ENCODE data around the gene SEPTIN3.

SEPTIN3 gene, protein sequence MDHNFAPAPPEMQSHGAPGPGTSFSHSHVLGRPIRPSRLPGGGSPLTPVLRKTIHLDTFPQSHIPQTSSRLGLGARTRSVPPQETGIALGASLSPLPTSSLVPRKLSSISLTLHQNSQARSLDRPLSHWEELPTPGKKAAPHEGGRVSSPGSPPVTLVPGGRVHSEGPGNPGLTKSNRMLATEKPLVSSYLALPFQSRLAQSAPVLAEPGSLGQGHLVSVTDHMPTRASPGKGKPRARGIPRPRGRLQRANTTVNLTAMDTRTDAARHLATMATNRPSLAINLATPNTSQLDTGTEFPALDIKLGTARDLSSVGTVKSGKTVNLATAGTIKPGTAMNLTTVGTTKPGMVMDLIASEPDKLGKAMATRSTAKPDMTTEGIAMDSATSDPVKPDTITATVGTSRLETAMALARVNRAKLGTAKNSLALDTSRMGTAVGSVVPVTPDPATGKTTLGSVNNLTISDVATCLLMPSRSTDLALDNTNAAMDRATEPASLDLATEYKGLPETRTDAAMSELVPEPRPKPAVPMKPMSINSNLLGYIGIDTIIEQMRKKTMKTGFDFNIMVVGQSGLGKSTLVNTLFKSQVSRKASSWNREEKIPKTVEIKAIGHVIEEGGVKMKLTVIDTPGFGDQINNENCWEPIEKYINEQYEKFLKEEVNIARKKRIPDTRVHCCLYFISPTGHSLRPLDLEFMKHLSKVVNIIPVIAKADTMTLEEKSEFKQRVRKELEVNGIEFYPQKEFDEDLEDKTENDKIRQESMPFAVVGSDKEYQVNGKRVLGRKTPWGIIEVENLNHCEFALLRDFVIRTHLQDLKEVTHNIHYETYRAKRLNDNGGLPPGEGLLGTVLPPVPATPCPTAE

DNA sequence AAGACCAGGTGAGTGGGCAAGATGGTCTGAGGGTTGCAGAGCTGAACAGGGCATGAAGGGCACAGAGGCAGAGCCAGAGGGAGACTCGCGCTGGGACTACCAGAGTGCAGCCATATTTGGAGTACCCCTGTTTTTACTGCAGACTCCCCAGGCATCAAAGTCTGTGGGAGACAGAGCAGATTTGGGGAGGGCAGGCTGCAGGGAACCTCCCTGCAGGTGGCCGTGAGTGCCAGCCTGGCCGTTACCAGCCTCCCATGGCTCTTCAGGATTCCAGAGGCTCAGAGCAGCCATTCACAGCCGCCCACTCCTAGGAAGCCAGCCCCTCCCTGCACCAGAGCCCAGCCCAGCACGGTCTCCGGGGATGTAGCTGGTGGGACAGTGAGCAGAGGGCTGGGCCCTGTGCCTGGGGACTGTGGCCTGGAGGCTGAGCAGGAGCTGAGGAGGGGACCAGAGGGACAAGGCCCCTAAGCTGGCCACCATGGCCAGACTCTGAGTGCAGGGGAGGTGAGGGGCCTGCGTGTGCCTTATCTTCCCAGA lies at the start of gene SEPTIN3:
Gene SEPTIN3 (plus strand): TSS at position 334 of the 537 bp plus-strand sequence. CDS start 2,050 bp downstream, outside the sequence.
- DNase-seq (ENCODE audit: low spot score) = no peak

DNA sequence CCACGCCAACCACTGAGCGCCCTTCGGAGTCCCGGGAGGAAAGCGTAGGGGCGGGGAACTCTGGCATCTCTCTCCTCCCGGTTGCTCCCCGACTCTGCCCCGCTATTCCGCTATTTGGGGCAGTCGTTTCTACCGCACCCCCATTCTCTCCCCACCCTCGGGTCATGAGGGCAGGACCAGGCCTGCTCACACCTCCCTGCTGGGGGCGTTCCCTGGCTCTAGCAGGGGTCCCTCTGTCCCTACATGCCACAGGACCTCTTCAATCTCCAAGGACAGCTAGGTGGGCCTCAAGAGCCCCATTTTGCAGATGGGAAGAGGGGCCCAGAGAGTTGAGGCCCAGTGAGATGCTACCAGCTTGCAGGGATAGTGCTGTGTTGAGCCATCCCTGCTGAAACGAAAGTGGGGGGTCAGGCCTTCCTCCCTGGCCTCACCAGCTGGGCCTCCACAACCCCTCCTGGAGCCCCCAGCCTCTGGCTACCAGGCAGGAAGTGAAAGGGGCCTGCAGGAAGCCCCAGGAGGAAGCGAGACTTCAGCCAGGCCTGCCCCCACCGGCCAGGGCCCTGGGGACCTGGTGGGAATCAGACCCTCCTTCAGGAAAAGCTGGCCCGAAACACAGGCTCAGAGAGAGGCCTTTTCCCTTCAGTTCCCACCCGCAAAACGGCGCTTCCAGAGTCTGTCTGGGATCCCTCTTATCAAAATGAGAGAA lies 48.8 kb upstream of the SEPTIN3 start:
- no peak for DNase-seq (ENCODE audit: low spot score)

DNA sequence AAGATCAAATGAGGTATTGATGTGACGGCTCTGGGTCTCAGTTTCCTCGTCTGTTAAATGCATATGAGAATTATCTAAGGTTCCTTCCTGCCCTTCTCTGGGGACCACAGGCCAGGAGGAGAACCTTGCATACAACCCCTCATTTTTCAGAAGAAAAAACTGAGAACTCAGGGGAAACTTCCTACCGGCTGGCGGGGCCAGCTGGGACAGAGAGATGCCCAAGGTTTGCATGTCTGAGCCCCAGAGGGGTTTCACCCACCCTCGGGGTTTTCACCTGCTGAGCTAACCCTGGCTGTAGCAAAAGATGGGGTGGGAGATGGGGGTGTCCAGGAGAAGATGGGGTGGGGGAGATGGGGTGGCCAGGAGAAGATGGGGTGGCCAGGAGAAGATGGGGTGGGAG lies 46.9 kb upstream of the SEPTIN3 start:
- no peak for DNase-seq (ENCODE audit: low spot score)

DNA sequence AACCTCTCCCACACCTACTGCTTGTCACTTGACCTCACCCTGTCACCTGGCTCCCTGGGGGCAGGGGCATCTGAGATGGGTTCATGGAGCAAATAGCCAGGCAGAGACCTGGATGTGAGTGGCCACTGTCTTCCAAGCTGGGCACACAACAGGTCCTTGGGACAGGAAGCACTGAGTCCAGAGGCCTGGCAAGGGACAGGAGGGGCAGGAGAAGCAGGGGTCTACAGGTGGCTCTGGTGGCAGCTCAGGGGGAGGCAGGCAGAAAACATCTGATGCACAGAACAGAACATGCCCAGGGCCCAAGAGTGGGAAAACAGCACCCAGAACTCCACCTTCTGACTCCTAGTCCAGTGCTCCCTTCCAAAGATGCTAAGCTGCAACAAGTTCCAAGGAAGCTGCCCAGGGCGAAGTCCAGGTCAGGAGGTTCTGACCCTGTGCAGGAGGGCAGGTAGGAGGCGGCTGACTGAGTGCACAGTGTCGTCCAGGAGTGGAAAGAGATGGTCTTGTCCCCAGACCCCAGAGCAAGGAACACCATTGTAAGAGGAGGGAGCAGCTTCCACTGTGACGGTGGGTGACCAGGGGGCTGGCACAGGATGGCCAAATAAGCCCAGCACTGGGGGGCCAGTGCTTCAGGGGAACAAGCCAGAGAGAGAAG lies 46.2 kb upstream of the SEPTIN3 start:
- no peak for DNase-seq (ENCODE audit: low spot score)

DNA sequence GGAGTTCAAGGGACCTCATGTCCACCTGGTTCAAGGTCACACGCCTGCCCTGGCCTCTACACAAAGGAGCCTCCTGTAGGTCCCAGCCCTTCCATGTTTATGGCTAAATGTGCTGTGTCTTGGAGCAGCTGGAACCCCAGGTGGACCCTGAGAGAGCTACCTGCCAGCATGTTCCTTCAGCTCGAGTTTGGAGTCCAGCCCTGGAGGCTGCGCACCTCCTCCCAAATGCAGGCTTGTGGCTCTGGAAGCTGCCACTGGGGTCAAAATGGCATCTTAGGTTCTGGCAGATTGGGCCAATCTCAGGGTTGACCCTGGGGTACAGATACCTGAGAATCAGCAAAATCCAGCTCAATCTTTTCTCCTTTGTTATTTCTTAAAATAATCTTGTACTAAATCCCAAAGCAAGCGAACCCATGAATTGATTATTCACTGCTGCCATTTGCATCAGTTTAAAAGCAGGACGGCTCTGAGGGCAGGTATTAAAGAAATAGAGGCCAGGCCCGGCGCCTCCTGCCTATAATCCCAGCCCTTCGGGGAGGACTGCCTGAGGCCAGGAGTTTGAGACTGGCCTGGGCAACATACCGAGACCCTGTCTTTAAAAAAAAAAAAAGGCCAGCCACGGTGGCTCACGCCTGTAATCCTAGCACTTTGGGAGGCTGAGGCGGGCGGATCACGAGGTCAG lies 45.5 kb upstream of the SEPTIN3 start:
- DNase-seq (ENCODE audit: low spot score) = no peak

DNA sequence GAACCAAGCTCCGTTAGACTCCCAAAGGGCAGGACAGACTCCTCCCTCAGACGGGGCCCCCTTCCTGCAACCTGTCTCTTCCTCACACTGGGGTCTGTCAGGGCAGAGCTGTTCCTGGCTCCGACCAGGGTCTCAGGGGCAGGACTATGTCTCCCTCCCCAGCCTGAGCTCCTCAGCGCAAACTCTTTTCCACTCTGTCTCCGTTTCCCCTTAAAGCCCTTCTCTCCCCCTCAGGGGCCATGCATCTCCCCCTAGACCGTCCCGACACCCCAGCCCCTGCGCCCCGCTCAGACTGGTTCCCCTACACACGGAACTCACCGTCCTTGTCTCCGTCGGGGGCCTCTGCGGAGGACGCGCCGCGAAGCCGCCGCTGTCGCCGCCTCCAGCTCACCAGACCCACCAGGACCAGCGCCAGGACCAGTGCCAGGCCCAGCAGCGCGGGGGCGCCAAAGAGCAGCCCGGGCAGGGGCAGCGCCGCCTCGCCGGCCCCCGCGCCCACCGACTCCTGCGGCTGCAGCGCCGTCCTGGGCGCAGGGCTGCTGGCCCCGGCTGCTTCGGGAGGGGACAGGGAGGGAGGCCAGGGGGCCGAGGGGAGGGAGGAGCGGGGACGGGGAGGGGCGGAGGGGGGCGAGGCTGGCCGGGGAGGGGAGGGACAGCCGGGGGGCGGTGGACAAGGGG lies 43.3 kb upstream of the SEPTIN3 start:
- DNase-seq (ENCODE audit: low spot score) = peak; percentile 83

DNA sequence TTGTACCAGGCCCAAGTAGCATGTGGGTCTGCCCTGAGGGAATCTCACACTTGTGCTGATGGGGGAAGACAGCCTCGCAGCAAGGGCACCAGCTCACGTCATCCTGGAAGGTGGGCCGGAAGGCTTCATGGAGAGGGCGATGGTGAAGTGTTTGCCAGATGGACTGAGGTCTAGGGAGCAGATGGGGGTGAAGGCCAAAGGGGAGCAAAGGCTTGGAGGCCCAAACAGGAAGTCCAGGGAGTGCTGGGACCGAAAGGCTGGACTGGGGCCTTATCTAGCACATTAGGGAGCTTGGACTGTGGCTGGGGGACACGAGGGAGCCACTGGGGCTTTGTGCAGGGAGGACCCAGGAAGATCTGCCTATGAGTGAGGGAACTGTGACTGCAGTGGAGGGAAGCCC lies 41.4 kb upstream of the SEPTIN3 start:
- DNase-seq (ENCODE audit: low spot score) = no peak

DNA sequence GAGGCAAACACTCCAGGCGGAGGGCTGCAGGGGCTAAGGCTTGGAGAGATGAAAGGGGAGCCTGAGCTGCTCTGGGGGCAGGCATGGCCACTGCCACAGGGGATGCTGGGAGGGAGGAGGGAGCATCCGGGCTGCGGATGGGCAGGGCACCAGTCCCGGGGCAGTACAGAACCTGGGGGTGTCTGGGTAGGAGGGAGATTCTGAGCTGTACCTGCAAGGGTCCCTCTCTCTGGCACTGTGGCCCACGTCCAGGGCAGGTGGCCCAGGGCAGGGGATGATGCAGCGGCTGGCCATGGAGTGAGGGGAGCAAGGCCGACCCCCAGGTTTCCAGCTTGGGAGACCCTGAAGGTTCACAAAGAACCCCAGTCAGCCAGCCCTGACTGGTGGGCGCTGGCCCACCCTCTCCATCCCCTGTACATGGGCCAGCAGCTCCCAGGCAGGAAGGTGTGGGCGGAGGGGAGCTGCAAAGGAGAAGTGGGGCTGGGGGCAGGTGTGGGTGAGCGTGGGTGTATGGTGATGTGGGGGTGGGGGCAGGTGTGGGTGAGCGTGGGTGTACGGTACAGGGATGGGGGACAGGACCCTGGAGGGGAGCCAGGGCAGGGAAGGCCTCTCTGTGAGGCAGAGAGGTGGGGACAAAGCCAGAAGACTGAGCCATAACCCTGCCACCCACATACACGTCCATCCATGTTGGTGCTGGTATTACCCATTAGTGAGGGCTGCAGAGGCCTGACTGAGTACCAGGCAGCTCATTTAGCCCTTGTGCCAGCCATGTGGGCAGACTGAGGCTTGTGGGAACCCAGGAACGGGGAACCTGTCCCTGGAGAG lies 40.4 kb upstream of the SEPTIN3 start:
- DNase-seq (ENCODE audit: low spot score) = no peak

DNA sequence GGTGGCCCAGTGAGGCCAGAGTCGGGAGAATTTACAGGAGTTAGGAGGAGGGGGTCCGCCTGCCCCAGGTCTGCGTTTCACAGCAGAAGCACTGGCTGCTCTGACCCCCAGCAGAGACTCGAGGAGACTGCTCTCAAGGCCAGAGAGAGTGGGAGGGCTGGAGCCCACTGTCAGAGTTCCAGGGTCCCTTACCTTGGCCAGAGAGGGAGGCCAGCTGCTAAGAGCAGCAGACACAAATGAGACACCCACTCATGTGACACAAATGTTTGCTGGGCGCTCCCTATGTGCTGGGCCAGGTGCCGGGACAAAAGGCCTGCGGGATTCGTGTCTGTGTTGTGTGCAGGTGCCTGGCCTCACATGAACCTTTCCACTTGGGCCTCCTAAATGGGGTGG lies 39.8 kb upstream of the SEPTIN3 start:
- no peak for DNase-seq (ENCODE audit: low spot score)

DNA sequence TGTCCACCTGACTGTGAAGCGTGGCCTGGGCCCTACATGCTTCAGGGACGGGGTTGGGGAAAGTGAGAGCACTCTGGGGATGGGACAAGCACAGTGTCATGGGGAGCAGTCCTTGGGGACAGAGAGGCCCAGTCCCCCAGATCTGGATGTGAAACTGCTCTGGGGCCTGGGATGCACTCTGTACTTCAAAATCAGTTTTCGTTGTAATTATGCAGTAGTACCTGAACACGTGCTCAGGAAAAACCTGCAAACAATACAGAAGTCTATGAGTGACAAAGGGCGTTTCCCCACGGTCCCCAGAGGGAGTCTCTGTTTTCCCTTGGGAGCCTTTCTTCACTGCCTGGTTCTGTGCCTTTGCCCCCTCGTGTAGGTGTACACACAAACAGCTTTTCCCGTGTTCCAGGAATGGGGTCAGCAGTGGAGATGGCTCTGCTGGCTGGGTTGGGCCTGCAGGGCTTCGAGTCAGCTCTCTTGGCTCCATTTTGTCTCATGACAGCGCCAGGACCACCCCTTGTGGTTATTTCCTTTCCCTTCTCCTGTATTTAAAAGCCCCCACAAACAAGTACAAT lies 37.5 kb upstream of the SEPTIN3 start:
- no peak for DNase-seq (ENCODE audit: low spot score)

DNA sequence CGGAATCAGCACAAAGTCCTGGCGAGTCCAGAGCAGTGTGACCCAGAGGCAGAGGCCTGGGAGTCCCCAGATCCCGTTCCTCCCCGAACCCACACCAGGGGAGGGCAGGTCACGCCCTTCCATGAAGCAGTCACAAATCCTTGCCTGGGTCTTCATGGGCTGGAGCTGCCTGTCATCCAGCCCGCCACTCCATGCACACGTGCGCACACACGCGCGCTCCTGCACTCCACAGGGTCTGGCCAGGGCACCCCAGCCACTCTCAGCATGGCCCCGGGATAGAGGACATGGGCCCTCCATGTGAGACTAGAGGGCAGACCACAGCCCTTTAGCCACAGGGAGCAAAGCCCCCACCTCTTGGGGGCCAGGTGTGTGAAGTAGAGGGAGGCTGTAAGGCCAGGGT lies 36.9 kb upstream of the SEPTIN3 start:
- DNase-seq (ENCODE audit: low spot score) = no peak

DNA sequence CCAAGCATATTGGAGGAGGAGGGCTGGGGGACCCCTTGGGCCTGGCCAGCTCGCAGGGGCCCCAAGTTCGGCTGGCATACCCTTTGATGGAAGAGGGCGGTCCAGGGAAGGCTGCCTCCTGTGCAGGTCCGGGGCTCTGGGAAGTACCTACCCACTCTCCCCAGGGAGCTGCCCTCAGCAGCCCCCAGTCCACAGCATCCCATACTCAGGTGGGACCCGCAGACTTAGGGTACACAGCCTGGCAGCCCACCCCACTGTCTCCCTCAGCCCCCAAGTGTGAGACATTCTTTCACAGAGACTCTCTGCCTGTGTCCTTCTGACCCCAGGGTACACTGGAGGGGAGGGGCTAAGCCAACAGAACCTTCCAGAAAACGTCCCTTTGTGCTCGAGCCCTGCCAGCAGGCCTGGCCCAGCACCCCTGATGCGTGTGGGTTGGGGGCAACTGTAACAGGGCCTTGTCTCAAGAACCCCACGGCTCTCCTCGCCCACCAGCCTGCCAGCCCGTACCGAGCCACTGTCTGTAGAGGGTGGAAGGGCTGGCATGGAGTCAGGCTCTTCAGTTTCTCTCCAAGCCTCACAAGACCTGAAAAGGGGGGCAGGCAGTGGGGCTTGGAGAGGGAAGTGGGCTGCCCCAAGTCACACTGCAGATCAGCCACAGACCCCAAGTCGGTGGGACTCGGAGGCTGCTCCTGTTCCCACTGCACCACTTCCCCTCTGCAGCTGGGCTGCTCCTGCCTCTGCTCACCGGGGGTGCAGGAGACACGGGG lies 35.6 kb upstream of the SEPTIN3 start:
- DNase-seq (ENCODE audit: low spot score) = no peak

DNA sequence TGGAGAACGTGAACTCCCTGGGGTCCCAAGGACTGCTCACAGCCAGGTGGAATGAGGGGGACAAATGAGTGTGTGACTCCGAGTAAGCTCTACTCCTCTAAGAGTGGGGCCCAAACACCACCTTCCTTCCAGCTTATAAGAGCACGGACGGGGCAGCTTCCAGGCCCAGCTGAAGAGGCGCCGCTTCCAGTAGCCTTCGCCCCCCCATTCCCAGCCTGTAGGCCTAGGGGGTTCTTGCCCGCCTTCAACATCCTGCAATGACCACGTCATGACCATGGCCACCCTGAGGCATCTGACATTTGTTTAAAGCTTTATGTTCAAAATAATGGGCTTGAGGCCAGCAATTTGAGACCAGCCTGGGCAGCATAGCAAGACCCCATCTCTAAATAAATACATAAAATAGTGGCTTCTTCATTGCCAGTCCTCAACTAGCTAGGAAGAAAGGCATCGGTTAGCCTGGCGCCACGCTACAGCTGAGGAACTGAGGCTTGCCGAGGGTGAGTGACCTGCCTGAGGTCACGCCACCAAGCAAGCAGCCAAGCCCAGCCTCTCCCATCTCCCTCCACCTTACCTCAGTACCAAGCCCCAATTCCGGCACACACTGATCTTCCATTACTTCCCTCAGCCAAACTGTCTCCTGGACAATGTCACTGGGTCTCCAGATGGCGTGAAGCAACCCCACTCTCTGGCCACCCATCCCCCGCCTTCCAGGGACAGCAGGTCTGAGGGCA lies 34.8 kb upstream of the SEPTIN3 start:
- DNase-seq (ENCODE audit: low spot score) = no peak

DNA sequence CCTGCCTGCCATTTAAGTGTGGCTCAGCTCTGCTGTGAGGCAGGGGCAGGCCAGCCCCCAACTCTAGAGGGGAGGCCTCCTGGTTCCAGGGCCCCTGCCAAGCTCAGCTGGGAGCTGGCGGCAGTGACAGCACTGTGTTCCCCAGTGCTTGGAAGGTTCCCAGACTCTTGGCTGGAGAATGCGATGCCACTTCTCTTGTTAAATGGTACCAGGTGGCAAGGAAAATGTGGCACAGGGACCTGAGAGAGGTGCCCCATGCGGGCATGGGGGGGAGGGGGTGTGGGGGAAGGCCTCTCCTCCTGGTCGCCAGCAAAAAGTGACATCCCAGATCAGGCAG lies 34.3 kb upstream of the SEPTIN3 start:
- no peak for DNase-seq (ENCODE audit: low spot score)

DNA sequence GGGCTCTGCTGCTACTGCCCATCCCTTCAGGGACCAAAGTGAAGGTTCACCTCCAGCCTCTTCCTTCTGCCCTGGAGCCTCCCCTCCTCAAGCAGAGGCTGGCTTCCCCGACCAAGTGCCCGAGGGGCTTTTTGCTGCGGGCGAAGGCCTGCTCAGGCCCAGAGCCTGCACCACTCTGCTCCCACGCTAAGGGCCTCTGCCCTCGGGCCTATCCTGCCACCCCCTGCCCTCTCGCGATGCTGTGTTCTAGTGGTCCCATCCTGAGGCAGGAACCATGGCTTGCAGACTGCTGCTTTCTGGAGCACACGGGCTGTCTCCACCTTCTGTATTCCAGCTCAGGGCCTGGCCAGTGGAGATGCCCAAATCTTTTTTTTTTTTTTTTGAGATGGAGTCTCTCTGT lies 33.7 kb upstream of the SEPTIN3 start:
- no peak for DNase-seq (ENCODE audit: low spot score)

DNA sequence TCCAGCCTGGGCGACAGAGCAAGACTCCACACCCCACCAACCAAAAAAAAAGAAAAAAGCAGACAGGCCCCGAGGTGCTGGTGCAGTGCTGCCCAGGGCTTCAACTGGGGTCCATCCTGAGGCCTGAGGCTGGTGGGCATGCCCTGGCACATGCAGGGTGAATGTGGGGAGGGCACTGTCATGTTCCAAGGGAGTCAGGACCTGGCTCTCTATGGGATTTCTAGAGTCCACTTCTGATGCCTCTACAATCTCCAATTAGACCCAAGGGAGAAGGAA lies 32.4 kb upstream of the SEPTIN3 start:
- DNase-seq (ENCODE audit: low spot score) = no peak

DNA sequence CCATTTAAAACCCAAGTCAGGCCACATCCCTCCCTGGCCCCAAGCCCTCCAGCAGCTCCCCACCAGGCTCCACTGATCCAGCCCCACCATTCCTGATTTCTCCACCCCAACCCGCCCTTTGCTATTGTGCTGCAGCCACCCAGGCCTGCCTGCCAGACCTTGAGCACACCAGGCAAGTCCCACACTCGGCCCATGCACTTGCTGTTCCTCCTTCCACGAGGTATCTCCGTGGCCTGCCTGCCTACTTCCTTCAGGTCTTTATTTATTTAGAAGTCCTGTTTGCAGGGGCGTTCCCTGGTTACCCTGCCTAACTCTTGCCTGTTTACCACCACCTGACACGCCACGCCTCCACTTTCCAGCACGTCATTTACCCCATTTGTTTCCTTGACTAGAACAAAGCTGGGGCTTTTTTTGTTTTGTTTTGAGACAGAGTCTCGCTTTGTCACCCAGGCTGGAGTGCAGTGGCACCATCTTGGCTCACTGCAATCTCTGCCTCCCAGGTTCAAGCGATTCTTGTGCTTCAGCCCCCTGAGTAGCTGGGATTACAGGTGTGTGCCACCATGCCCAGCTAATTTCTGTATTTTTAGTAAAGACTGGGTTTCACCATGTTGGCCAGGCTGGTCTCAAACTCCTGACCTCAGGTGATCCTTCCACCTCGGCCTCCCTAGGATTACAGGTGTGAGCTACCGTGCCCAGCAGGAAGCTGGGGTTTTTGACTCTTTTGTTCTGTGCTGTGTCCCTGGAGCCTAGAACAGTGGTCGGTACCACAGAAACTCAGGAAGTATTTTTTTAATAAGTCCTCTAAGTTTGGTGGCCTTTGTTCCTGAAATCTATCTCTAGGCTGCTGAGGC lies 29.0 kb upstream of the SEPTIN3 start:
- DNase-seq (ENCODE audit: low spot score) = no peak

Data from HuH-7.5 (cell line).